ENCODE results near the gene RAD51B.
"Not testable (repeated sequence)": the region's sequence is repeated elsewhere in the genome, so short reads cannot be mapped to it uniquely, and the experiment has no call there.

The RAD51B gene

GRCh38 chr14:68215629-68216028 is 396.1 kb downstream of the RAD51B start:
- POLR2A ChIA-PET (ENCODE audit: low non-redundant PET) = no interaction called here
- CTCF ChIA-PET = interaction anchor here (0.6 to 0.7 kb wide), 2 partner anchors 87 to 621 kb away, joined by 3 read pairs; no protein-coding TSS in a partner anchor
- no peak overlapping the region for H3K27ac ChIP-seq
- DNase-seq (ENCODE audit: low spot score) = no peak
- TF ChIP-seq CTCF (conservative IDR thresholded peaks at IDR 0.05; ENCODE audit: low read depth) = no peak

GRCh38 chr14:68216079-68216478 is 396.5 kb downstream of the RAD51B start:
- ChIA-PET POLR2A (ENCODE audit: low non-redundant PET) (no interaction called here), CTCF (interaction anchor here (0.7 kb wide), 1 partner anchor 621 kb away, joined by 3 read pairs; no protein-coding TSS in a partner anchor)
- no peak for DNase-seq (ENCODE audit: low spot score)
- no peak for TF ChIP-seq CTCF (conservative IDR thresholded peaks at IDR 0.05; ENCODE audit: low read depth)
- no peak overlapping the region for H3K27ac ChIP-seq

GRCh38 chr14:68216957-68217356 is 397.4 kb downstream of the RAD51B start:
- TF ChIP-seq CTCF (conservative IDR thresholded peaks at IDR 0.05; ENCODE audit: low read depth) = no peak
- no peak overlapping the region for H3K27ac ChIP-seq
- ChIA-PET CTCF (no interaction called here), POLR2A (ENCODE audit: low non-redundant PET) (no interaction called here)
- no peak for DNase-seq (ENCODE audit: low spot score)

- POLR2A ChIA-PET (ENCODE audit: low non-redundant PET) = no interaction called here
- TF ChIP-seq CTCF (conservative IDR thresholded peaks at IDR 0.05; ENCODE audit: low read depth) = no peak
- DNase-seq (ENCODE audit: low spot score) = no peak
- CTCF ChIA-PET = no interaction called here
- no peak overlapping the region for H3K27ac ChIP-seq
These were observed 398.3 kb downstream of the RAD51B start for GRCh38 chr14:68217791-68218340.

GRCh38 chr14:68219407-68219806 is 399.8 kb downstream of the RAD51B start:
- no peak for TF ChIP-seq CTCF (conservative IDR thresholded peaks at IDR 0.05; ENCODE audit: low read depth)
- no peak overlapping the region for H3K27ac ChIP-seq
- ChIA-PET CTCF (interaction anchor here (0.7 kb wide), 1 partner anchor 579 kb away, joined by 3 read pairs; no protein-coding TSS in a partner anchor), POLR2A (ENCODE audit: low non-redundant PET) (interaction anchor here (0.6 kb wide), 1 partner anchor 13 kb away, joined by 3 read pairs; no protein-coding TSS in a partner anchor)
- DNase-seq (ENCODE audit: low spot score) = no peak

GRCh38 chr14:68221046-68221445 is 401.5 kb downstream of the RAD51B start:
- H3K27ac ChIP-seq; CTCF ChIA-PET; POLR2A ChIA-PET (ENCODE audit: low non-redundant PET); DNase-seq (ENCODE audit: low spot score): not testable (repeated sequence)

GRCh38 chr14:68222154-68222553 is 402.6 kb downstream of the RAD51B start:
- no peak for DNase-seq (ENCODE audit: low spot score)
- ChIA-PET POLR2A (ENCODE audit: low non-redundant PET) (no interaction called here), CTCF (no interaction called here)
- H3K27ac ChIP-seq = no peak overlapping the region
- TF ChIP-seq CTCF (conservative IDR thresholded peaks at IDR 0.05; ENCODE audit: low read depth) = no peak

Measured in RWPE1 (cell line).